Suprapubic skin (tissue), 4 donors: ENCODE results near the gene SH3TC1.

Experiments
- EP300 ChIP-seq: sonication (generic); formaldehyde crosslinking; IDR thresholded peaks from one replicate; pipeline ENCODE4 v1.6.1; 2017; ENCODE audit warnings: antibody characterized with exemption
- POLR2A ChIP-seq, 2 donors: fragments of 450-650 bp; IDR thresholded peaks; one replicate each; pipeline ENCODE4 v1.6.1; 2017; ENCODE audit warnings: antibody characterized with exemption in 2 of 2, mild to moderate bottlenecking in 2 of 2, moderate library complexity in 2 of 2
- POLR2AphosphoS5 ChIP-seq, 3 donors: sonication (generic); formaldehyde crosslinking; IDR thresholded peaks; one replicate each; pipeline ENCODE4 v1.6.1; 2017; ENCODE audit warnings: antibody characterized with exemption in 3 of 3
- TF ChIP-seq, protein P1 (sequence below), 2 donors: fragments of 200-600 bp in 1 of 2; fragments of 450-650 bp in 1 of 2; sonication (generic) in 1 of 2; IDR thresholded peaks; one replicate each; pipeline ENCODE4 v1.5.1; 2016 to 2019; ENCODE audit warnings: antibody characterized with exemption in 2 of 2, mild to moderate bottlenecking in 1 of 2, moderate library complexity in 1 of 2

DNA sequence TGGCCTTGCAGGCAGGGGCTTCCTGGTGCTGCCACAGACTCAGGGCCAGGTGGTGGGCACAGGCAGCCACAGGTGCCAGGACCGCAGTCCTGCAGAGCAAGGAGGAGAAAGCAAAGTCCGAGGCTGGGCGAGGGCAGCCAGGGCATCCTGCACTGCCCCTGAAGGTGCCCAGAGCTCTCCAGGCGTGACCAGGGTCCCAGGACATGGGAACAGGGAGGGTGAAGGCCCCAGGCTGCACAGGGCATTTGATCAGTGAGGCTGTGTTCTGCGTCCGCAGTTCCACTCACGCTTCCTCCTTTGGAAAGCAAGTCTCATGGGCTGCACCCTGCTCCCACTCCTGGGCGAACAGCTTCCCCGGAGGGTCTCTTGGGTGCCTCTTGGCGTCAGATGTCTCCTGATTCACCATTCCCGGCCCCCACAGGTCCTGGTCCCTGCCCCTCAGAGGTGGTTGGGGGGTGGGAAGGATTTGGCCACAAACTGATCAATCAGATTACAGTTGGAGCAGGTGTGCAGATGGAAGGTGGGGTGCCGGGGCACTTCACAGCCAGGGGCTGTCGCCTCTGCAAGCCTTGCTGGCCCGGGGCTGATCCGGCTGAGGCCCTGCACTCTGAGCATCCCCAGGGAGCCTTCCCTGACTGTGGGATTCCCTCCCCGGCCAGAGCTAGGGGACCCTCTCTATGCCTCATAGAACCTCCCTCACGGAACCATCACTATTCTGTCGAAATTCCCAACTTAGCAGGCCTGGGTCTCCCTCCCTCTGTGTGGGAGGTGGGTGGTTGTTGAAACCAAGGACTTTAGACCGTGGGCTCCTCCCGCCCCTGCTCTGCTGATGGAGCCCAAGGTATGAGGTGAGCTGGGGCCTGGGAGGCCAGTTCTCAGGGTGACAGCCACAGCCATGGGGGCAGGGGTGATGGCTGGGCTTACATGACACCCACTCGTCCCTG is 3.3 kb downstream of the SH3TC1 start:
- TF ChIP-seq POLR2A (IDR thresholded peaks at IDR 0.05) (no peak), POLR2AphosphoS5 (IDR thresholded peaks at IDR 0.05) (no peak), EP300 (no peak)
- TF ChIP-seq, protein P1, sequence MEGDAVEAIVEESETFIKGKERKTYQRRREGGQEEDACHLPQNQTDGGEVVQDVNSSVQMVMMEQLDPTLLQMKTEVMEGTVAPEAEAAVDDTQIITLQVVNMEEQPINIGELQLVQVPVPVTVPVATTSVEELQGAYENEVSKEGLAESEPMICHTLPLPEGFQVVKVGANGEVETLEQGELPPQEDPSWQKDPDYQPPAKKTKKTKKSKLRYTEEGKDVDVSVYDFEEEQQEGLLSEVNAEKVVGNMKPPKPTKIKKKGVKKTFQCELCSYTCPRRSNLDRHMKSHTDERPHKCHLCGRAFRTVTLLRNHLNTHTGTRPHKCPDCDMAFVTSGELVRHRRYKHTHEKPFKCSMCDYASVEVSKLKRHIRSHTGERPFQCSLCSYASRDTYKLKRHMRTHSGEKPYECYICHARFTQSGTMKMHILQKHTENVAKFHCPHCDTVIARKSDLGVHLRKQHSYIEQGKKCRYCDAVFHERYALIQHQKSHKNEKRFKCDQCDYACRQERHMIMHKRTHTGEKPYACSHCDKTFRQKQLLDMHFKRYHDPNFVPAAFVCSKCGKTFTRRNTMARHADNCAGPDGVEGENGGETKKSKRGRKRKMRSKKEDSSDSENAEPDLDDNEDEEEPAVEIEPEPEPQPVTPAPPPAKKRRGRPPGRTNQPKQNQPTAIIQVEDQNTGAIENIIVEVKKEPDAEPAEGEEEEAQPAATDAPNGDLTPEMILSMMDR (IDR thresholded peaks at IDR 0.05) = no peak
